BLaER1 (cell line): ENCODE results near the gene CIT.

Source experiments
- H3K27ac ChIP-seq: shearing (Covaris generic); formaldehyde crosslinking; 2 replicates; pipeline ENCODE4 v1.8.1; 2022
- H3K27me3 ChIP-seq: shearing (Covaris generic); formaldehyde crosslinking; 2 replicates; pipeline ENCODE4 v1.8.1; 2022
- H3K36me3 ChIP-seq: shearing (Covaris generic); formaldehyde crosslinking; 2 replicates; pipeline ENCODE4 v1.8.1; 2022
- H3K4me1 ChIP-seq: shearing (Covaris generic); formaldehyde crosslinking; 2 replicates; pipeline ENCODE4 v1.8.1; 2022
- H3K4me2 ChIP-seq: shearing (Covaris generic); formaldehyde crosslinking; 2 replicates; pipeline ENCODE4 v1.8.1; 2022
- H3K4me3 ChIP-seq: shearing (Covaris generic); formaldehyde crosslinking; 2 replicates; pipeline ENCODE4 v1.8.1; 2022
- H3K9ac ChIP-seq: shearing (Covaris generic); formaldehyde crosslinking; 2 replicates; pipeline ENCODE4 v1.8.1; 2022
- H3K9me3 ChIP-seq: shearing (Covaris generic); formaldehyde crosslinking; 2 replicates; pipeline ENCODE4 v1.8.1; 2022
- H4K20me1 ChIP-seq: shearing (Covaris generic); formaldehyde crosslinking; 2 replicates; pipeline ENCODE4 v1.8.1; 2022
- Cebpa-rat ChIP-seq: shearing (Covaris generic); IDR thresholded peaks from 2 replicates; pipeline ENCODE4 v1.8.1; 2022

Gene CIT

DNA sequence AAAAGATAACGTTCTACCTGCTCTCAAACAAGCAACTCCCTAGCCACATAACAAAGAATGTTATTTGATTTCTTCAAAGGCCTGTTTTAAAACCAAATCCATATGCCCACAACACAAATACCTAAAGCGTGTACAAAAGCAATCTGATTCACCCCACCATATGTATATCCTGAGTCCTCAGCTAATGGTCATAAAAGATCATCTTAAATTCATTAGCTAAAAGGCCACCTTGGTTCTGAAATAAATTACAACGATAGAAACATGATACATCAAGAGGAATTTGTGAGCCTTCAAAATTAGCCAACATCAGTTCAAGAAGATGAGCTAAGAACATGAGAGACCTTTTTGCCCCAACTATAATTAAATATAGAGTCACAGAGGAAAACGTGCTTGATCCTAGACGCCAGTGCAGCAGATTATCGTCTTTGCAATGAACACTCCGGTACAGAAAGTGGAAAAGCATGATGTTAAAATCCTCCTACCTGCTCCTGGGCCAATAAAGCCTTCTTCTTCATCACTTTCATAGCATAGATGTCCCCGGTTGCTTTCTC, 20.0 kb downstream of the CIT start:
- Histone ChIP-seq H3K4me1 (no peaks in the 10 kb centered on the region), H4K20me1 (no peaks in the 10 kb centered on the region; the same call in 1 of the 2 replicates), H3K9ac (no peak overlapping the region), H3K4me2 (no peak overlapping the region), H3K27me3 (no peaks in the 10 kb centered on the region), H3K36me3 (peaks cover 98% of the 10 kb centered on the region), H3K4me3 (no peak overlapping the region), H3K9me3 (no peaks in the 10 kb centered on the region), H3K27ac (no peak overlapping the region)
- no peak for TF ChIP-seq Cebpa-rat

DNA sequence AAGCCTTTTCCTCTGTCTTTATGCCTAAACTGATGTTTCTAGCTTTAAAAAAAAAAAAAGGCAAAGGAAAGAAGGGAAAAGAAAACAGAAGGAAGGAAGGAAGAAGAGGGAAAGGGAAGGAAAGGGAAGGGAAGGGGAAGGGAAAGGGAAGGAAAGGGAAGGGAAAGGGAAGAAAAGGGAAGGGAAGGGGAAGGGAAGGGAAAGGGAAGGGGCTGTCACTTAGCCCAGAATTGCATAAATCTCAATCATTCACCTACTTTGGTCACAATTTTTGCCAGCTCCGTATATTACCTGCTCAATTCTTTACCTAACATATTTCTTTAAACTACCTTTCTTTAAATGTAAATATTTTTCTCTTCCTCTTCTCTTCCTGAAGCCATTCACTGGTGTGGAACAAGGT, 26.8 kb downstream of the CIT start:
- Histone ChIP-seq H3K4me3 (no peak overlapping the region), H4K20me1 (0 out of 2 replicates have a peak, but pooled peaks cover 5% of the 10 kb centered on the region), H3K9me3 (no peaks in the 10 kb centered on the region), H3K9ac (no peak overlapping the region), H3K27me3 (no peaks in the 10 kb centered on the region), H3K4me2 (no peak overlapping the region), H3K27ac (no peak overlapping the region), H3K36me3 (peaks cover 98% of the 10 kb centered on the region), H3K4me1 (no peaks in the 10 kb centered on the region)
- TF ChIP-seq Cebpa-rat, result no peak

- no peak for TF ChIP-seq Cebpa-rat
- no peaks in the 10 kb centered on the region for H4K20me1 ChIP-seq
- H3K4me1 ChIP-seq, result no peaks in the 10 kb centered on the region
- H3K27me3 ChIP-seq, result no peaks in the 10 kb centered on the region
- no peak overlapping the region for H3K4me2 ChIP-seq
- no peak overlapping the region for H3K27ac ChIP-seq
- H3K36me3 ChIP-seq, result peaks cover 100% of the 10 kb centered on the region
- H3K9me3 ChIP-seq, result 0 out of 2 replicates have a peak, but pooled peaks cover 4% of the 10 kb centered on the region
- H3K4me3 ChIP-seq, result no peak overlapping the region
- no peak overlapping the region for H3K9ac ChIP-seq
These were observed 34.0 kb downstream of the CIT start for GRCh38 chr12:119843100-119843499.

- Histone ChIP-seq H3K4me2 (no peak overlapping the region), H3K36me3 (peaks cover 100% of the 10 kb centered on the region), H3K9me3 (0 out of 2 replicates have a peak, but pooled peaks cover 4% of the 10 kb centered on the region), H3K4me3 (no peak overlapping the region), H3K4me1 (no peaks in the 10 kb centered on the region), H3K27me3 (no peaks in the 10 kb centered on the region), H4K20me1 (no peaks in the 10 kb centered on the region), H3K27ac (no peak overlapping the region), H3K9ac (no peak overlapping the region)
- no peak for TF ChIP-seq Cebpa-rat
These were observed 34.7 kb downstream of the CIT start for GRCh38 chr12:119842380-119842779.

- Histone ChIP-seq H3K9me3 (0 out of 2 replicates have a peak, but pooled peaks cover 4% of the 10 kb centered on the region), H3K4me3 (no peak overlapping the region), H3K27me3 (no peaks in the 10 kb centered on the region), H3K4me1 (no peaks in the 10 kb centered on the region), H3K36me3 (peaks cover 100% of the 10 kb centered on the region), H3K9ac (no peak overlapping the region), H4K20me1 (no peaks in the 10 kb centered on the region), H3K4me2 (no peak overlapping the region), H3K27ac (no peak overlapping the region)
- TF ChIP-seq Cebpa-rat, result no peak
These were observed 35.5 kb downstream of the CIT start for GRCh38 chr12:119841433-119842210.

- H3K36me3 ChIP-seq, result peaks cover 98% of the 10 kb centered on the region
- no peak for TF ChIP-seq Cebpa-rat
- no peaks in the 10 kb centered on the region for H4K20me1 ChIP-seq
- 0 out of 2 replicates have a peak, but pooled peaks cover 4% of the 10 kb centered on the region for H3K9me3 ChIP-seq
- H3K27ac ChIP-seq, result no peak overlapping the region
- H3K4me1 ChIP-seq, result no peaks in the 10 kb centered on the region
- H3K4me2 ChIP-seq, result no peak overlapping the region
- no peaks in the 10 kb centered on the region for H3K27me3 ChIP-seq
- no peak overlapping the region for H3K4me3 ChIP-seq
- H3K9ac ChIP-seq, result no peak overlapping the region
These were observed 36.5 kb downstream of the CIT start for GRCh38 chr12:119840582-119840981.

DNA sequence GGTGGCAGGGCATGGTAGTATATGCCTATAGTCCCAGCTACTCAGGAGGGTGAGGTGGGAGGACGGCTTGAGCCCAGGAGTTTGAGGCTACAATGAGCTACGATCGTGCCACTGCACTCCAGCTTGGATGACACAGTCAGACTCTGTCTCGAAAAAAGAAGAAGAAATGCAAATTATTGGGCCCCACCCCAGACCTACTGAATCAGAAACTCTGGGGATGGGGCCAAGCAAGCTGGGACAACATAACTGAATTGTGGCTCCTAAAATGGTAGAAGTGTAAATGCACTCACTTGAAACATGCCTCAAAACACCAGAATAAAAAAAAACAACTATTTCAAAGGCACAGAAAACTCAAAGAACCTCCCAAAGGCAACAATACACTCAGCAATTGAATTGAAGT, 37.0 kb downstream of the CIT start:
- no peak overlapping the region for H3K4me2 ChIP-seq
- H3K9me3 ChIP-seq, result 0 out of 2 replicates have a peak, but pooled peaks cover 4% of the 10 kb centered on the region
- no peak overlapping the region for H3K9ac ChIP-seq
- no peaks in the 10 kb centered on the region for H3K27me3 ChIP-seq
- TF ChIP-seq Cebpa-rat, result no peak
- H3K27ac ChIP-seq, result no peak overlapping the region
- peaks cover 98% of the 10 kb centered on the region for H3K36me3 ChIP-seq
- no peaks in the 10 kb centered on the region for H4K20me1 ChIP-seq
- no peak overlapping the region for H3K4me3 ChIP-seq
- H3K4me1 ChIP-seq, result no peaks in the 10 kb centered on the region

DNA sequence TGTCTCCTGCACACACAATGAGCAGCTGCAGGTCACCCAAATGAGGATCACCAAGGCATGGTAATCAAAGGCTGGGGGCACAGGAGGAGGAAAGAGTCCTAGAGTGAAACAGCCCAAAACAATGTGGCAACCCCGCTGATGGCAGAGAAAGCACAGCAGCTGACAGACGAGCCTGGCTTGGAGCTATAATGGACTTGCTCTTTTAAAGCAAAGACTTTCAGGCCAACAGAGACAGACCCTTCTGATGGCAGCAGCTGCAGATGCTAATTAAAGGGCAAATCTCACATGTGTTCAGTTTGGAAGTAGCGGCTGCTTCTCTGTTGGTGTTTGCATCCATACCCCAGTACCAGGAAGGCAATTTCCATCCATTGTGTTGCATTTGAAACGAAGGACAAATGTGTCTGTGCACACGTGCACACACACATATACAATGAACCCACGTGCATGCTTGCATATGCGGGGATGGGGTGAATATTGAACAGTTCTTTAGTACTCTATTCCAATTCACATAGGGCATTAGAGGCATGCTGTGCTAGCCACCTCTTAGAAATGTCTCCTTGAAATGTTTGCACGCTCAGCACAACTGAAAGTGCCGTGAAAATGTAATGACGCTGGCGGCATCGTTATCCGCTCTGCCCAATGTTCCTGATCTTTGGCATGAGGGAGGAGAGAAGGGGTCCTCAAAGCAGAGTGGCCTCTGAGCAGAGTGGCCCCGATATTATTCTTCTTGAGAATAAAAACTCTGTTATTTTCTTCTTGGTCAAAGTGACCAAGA, 38.1 kb downstream of the CIT start:
- H3K4me3 ChIP-seq, result no peak overlapping the region
- TF ChIP-seq Cebpa-rat, result no peak
- H3K9ac ChIP-seq, result no peak overlapping the region
- H3K27me3 ChIP-seq, result no peaks in the 10 kb centered on the region
- no peak overlapping the region for H3K27ac ChIP-seq
- H4K20me1 ChIP-seq, result no peaks in the 10 kb centered on the region
- H3K9me3 ChIP-seq, result 0 out of 2 replicates have a peak, but pooled peaks cover 4% of the 10 kb centered on the region
- no peaks in the 10 kb centered on the region for H3K4me1 ChIP-seq
- peaks cover 97% of the 10 kb centered on the region for H3K36me3 ChIP-seq
- H3K4me2 ChIP-seq, result no peak overlapping the region

DNA sequence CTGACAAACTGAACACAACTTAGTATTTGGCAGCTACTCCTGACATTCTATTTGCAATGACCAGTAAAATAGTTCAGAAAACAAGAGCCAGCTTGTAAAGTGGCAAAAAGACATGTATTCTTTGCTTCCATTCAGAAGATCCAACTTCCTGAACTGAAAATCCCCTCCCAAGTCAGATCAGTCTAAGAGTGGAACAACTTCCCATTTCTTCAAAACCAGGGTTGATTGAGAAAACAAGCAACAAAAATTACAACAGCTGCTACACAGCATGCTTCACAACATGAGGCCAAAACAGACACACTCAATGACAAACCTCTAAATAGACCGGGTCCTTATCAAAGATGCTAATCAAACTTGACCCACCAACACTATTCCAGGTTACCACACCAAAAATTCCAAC, 40.3 kb downstream of the CIT start:
- H3K4me2 ChIP-seq, result no peak overlapping the region

GRCh38 chr12:119835068-119835467, 42.1 kb downstream of the CIT start:
- no peak overlapping the region for H3K4me3 ChIP-seq
- no peaks in the 10 kb centered on the region for H3K9me3 ChIP-seq
- H3K9ac ChIP-seq, result no peak overlapping the region
- TF ChIP-seq Cebpa-rat, result no peak
- H3K36me3 ChIP-seq, result peaks cover 97% of the 10 kb centered on the region
- no peak overlapping the region for H3K4me2 ChIP-seq
- no peak overlapping the region for H3K27ac ChIP-seq
- no peaks in the 10 kb centered on the region for H4K20me1 ChIP-seq
- H3K27me3 ChIP-seq, result no peaks in the 10 kb centered on the region
- no peaks in the 10 kb centered on the region for H3K4me1 ChIP-seq

More for the DNA sequence above, 40.3 kb downstream of the CIT start:
- Histone ChIP-seq H3K9me3 (0 out of 2 replicates have a peak, but pooled peaks cover 2% of the 10 kb centered on the region), H4K20me1 (no peaks in the 10 kb centered on the region), H3K36me3 (peaks cover 97% of the 10 kb centered on the region), H3K9ac (no peak overlapping the region), H3K27me3 (no peaks in the 10 kb centered on the region), H3K4me1 (no peaks in the 10 kb centered on the region), H3K27ac (no peak overlapping the region), H3K4me3 (no peak overlapping the region)
- TF ChIP-seq Cebpa-rat, result no peak
